ENCODE results near the gene MYNN. TPM values are rescaled to one million over a fixed set of nuclear protein-coding genes. Genes with fewer than 3 reads are reported as not detected.

The MYNN gene
- total RNA-seq, 1 experiment from 2014 or later: 18.2 TPM

GRCh38 chr3:169780742-169781141 is 7.5 kb downstream of the MYNN start:
- Histone ChIP-seq H3K9me2 (ENCODE audit: insufficient read depth) (no peaks in the 10 kb centered on the region), H3K79me2 (ENCODE audit: low read depth) (peaks cover 7% of the 10 kb centered on the region), H3K9me3 (ENCODE audit: insufficient read depth, low read depth) (no peaks in the 10 kb centered on the region), H3K4me1 (replicated peaks; ENCODE audit: insufficient read depth) (no peaks in the 10 kb centered on the region), H3K27me3 (ENCODE audit: insufficient read depth, low read depth) (no peaks in the 10 kb centered on the region), H3K36me3 (ENCODE audit: low read depth) (peaks cover 85% of the 10 kb centered on the region), H3K4me3 (no peak overlapping the region), H4K20me1 (ENCODE audit: insufficient read depth) (peaks cover 14% of the 10 kb centered on the region), H3K27ac (no peak overlapping the region), H3K4me2 (no peak overlapping the region), H3F3A (ENCODE audit: insufficient read depth, low read depth) (peaks cover 15% of the 10 kb centered on the region; the same call in 1 of the 2 replicates), H2AFZ (no peak overlapping the region)
- DNase-seq: no peak
- ChIA-PET POLR2A (ENCODE audit: unreplicated experiment) (interaction anchor here (0.6 kb wide), 1 partner anchor 291 kb away, joined by 4 read pairs; no protein-coding TSS in a partner anchor), CTCF (no interaction called here)
- intact Hi-C loops (cut with micrococcal nuclease; ENCODE audit: unreplicated experiment): no loop called here
- no TSS peak for BruUV-seq (replicated peaks)
- TF ChIP-seq EZH2 (IDR thresholded peaks at IDR 0.05; ENCODE audit: low read depth) (no peak), CTCF (conservative IDR thresholded peaks at IDR 0.05) (no peak)

- H3K36me3 ChIP-seq (ENCODE audit: low read depth): peaks cover 84% of the 10 kb centered on the region
- DNase-seq: no peak
- POLR2A ChIA-PET (ENCODE audit: unreplicated experiment): interaction anchor here (0.6 kb wide), 1 partner anchor 409 kb away, joined by 3 read pairs; no protein-coding TSS in a partner anchor
Observed at GRCh38 chr3:169781209-169781855, 8.1 kb downstream of the MYNN start.

GRCh38 chr3:169787120-169787519 is 13.9 kb downstream of the MYNN start:
- peaks cover 62% of the 10 kb centered on the region for H3K36me3 ChIP-seq (ENCODE audit: low read depth)
- intact Hi-C loops (cut with micrococcal nuclease; ENCODE audit: unreplicated experiment): no loop called here
- no peak overlapping the region for H3K4me2 ChIP-seq
- no peak overlapping the region for H2AFZ ChIP-seq
- H4K20me1 ChIP-seq (ENCODE audit: insufficient read depth): 0 out of 2 replicates have a peak, but pooled peaks cover 3% of the 10 kb centered on the region
- H3K4me3 ChIP-seq: no peak overlapping the region
- H3F3A ChIP-seq (ENCODE audit: insufficient read depth, low read depth): peaks cover 10% of the 10 kb centered on the region; the same call in 1 of the 2 replicates
- no peaks in the 10 kb centered on the region for H3K79me2 ChIP-seq (ENCODE audit: low read depth)
- POLR2A ChIA-PET (ENCODE audit: unreplicated experiment): no interaction called here
- no peak overlapping the region for H3K27ac ChIP-seq
- H3K27me3 ChIP-seq (ENCODE audit: insufficient read depth, low read depth): no peaks in the 10 kb centered on the region
- DNase-seq: no peak
- CTCF ChIA-PET: no interaction called here
- BruUV-seq (replicated peaks): no TSS peak
- TF ChIP-seq CTCF (conservative IDR thresholded peaks at IDR 0.05) (no peak), EZH2 (IDR thresholded peaks at IDR 0.05; ENCODE audit: low read depth) (no peak)
- no peaks in the 10 kb centered on the region for H3K4me1 ChIP-seq (replicated peaks; ENCODE audit: insufficient read depth)
- H3K9me2 ChIP-seq (ENCODE audit: insufficient read depth): no peaks in the 10 kb centered on the region
- H3K9me3 ChIP-seq (ENCODE audit: insufficient read depth, low read depth): no peaks in the 10 kb centered on the region

More at GRCh38 chr3:169781209-169781855, 8.1 kb downstream of the MYNN start:
- Histone ChIP-seq H3K4me2 (no peak overlapping the region), H3K79me2 (ENCODE audit: low read depth) (peaks cover under 1% of the 10 kb centered on the region; the same call in 1 of the 2 replicates), H3K9me2 (ENCODE audit: insufficient read depth) (no peaks in the 10 kb centered on the region), H3K27me3 (ENCODE audit: insufficient read depth, low read depth) (no peaks in the 10 kb centered on the region), H3F3A (ENCODE audit: insufficient read depth, low read depth) (peaks cover 15% of the 10 kb centered on the region; the same call in 1 of the 2 replicates), H3K27ac (no peak overlapping the region), H3K4me1 (replicated peaks; ENCODE audit: insufficient read depth) (no peaks in the 10 kb centered on the region), H2AFZ (no peak overlapping the region), H3K4me3 (no peak overlapping the region), H4K20me1 (ENCODE audit: insufficient read depth) (peaks cover 10% of the 10 kb centered on the region; the same call in 1 of the 2 replicates), H3K9me3 (ENCODE audit: insufficient read depth, low read depth) (no peaks in the 10 kb centered on the region)
- no TSS peak for BruUV-seq (replicated peaks)
- CTCF ChIA-PET: no interaction called here
- no peak for TF ChIP-seq CTCF (conservative IDR thresholded peaks at IDR 0.05)
- TF ChIP-seq EZH2 (IDR thresholded peaks at IDR 0.05; ENCODE audit: low read depth): no peak
- intact Hi-C loops (cut with micrococcal nuclease; ENCODE audit: unreplicated experiment): no loop called here
